ENCODE results near the gene RPS24.
"Not testable (repeated sequence)": the region's sequence is repeated elsewhere in the genome, so short reads cannot be mapped to it uniquely, and the experiment has no call there.

Gene RPS24

GRCh38 chr10:78033637-78034470 lies at the start of gene RPS24:
TSS of gene RPS24 (plus strand) at chr10:78033863. CDS start at chr10:78033902, 39 bp downstream.
- H3K4me3 ChIP-seq (ENCODE audit: low read depth, low read length), result peak within 1 kb of the TSS; percentile 99

- no peak overlapping the region for H3K4me3 ChIP-seq (ENCODE audit: low read depth, low read length)
These were observed 48.7 kb upstream of the RPS24 start for GRCh38 chr10:77984986-77985385.

GRCh38 chr10:77987671-77988255 lies 45.9 kb upstream of the RPS24 start:
- no peak overlapping the region for H3K4me3 ChIP-seq (ENCODE audit: low read depth, low read length)

GRCh38 chr10:77989081-77989724 lies 44.5 kb upstream of the RPS24 start:
- no peak overlapping the region for H3K4me3 ChIP-seq (ENCODE audit: low read depth, low read length)

- H3K4me3 ChIP-seq (ENCODE audit: low read depth, low read length), result no peak overlapping the region
These were observed 40.0 kb upstream of the RPS24 start for GRCh38 chr10:77993620-77994019.

GRCh38 chr10:77998780-77999179 lies 34.9 kb upstream of the RPS24 start:
- not testable (repeated sequence) for H3K4me3 ChIP-seq (ENCODE audit: low read depth, low read length)

- no peak overlapping the region for H3K4me3 ChIP-seq (ENCODE audit: low read depth, low read length)
These were observed 33.5 kb upstream of the RPS24 start for GRCh38 chr10:78000206-78000605.

GRCh38 chr10:78000956-78001472 lies 32.6 kb upstream of the RPS24 start:
- H3K4me3 ChIP-seq (ENCODE audit: low read depth, low read length), result no peak overlapping the region

GRCh38 chr10:78002541-78003288 lies 30.9 kb upstream of the RPS24 start:
- no peak overlapping the region for H3K4me3 ChIP-seq (ENCODE audit: low read depth, low read length)

GRCh38 chr10:78004215-78005026 lies 29.2 kb upstream of the RPS24 start:
- H3K4me3 ChIP-seq (ENCODE audit: low read depth, low read length), result no peak overlapping the region

- no peak overlapping the region for H3K4me3 ChIP-seq (ENCODE audit: low read depth, low read length)
These were observed 26.5 kb upstream of the RPS24 start for GRCh38 chr10:78007172-78007571.

- no peak overlapping the region for H3K4me3 ChIP-seq (ENCODE audit: low read depth, low read length)
These were observed 24.0 kb upstream of the RPS24 start for GRCh38 chr10:78009662-78010061.

- H3K4me3 ChIP-seq (ENCODE audit: low read depth, low read length), result no peak overlapping the region
These were observed 23.4 kb upstream of the RPS24 start for GRCh38 chr10:78010278-78010677.

GRCh38 chr10:78011065-78011464 lies 22.6 kb upstream of the RPS24 start:
- H3K4me3 ChIP-seq (ENCODE audit: low read depth, low read length), result no peak overlapping the region

GRCh38 chr10:78013564-78013963 lies 20.1 kb upstream of the RPS24 start:
- H3K4me3 ChIP-seq (ENCODE audit: low read depth, low read length), result no peak overlapping the region

GRCh38 chr10:78015546-78015945 lies 18.1 kb upstream of the RPS24 start:
- no peak overlapping the region for H3K4me3 ChIP-seq (ENCODE audit: low read depth, low read length)

- no peak overlapping the region for H3K4me3 ChIP-seq (ENCODE audit: low read depth, low read length)
These were observed 15.8 kb upstream of the RPS24 start for GRCh38 chr10:78017856-78018255.

GRCh38 chr10:78019264-78019663 lies 14.4 kb upstream of the RPS24 start:
- no peak overlapping the region for H3K4me3 ChIP-seq (ENCODE audit: low read depth, low read length)

GRCh38 chr10:78021201-78021600 lies 12.5 kb upstream of the RPS24 start:
- H3K4me3 ChIP-seq (ENCODE audit: low read depth, low read length), result no peak overlapping the region

- H3K4me3 ChIP-seq (ENCODE audit: low read depth, low read length), result no peak overlapping the region
These were observed 9.9 kb upstream of the RPS24 start for GRCh38 chr10:78023741-78024140.
